Heart left ventricle (tissue), 16 donors: ENCODE data around the gene KCNIP3. TPM values are rescaled to one million over a fixed set of nuclear protein-coding genes. Genes with fewer than 3 reads are reported as not detected.
A peak's percentile ranks its signal among the peaks of the same experiment; 100 is the strongest.

ENCODE experiments used
- ATAC-seq, 4 donors: fragments of 200-7000 bp; cut with Tn5 transposase; one replicate each; pipeline ENCODE4 v1.9.1; 2020 to 2022; ENCODE audit warnings: moderate library complexity in 4 of 4, mild to moderate bottlenecking in 3 of 4, moderate number of reproducible peaks in 1 of 4
- DNase-seq, 5 donors: peaks; one replicate each; pipeline ENCODE4 v3.0.0-alpha.2; 2020
- H3K27ac ChIP-seq, 12 donors: fragments of 200-600 bp; sonication (generic) in 4 of 12; one replicate each; pipeline versions ENCODE4 v1.5.0 to v1.8.0; 2016 to 2022; ENCODE audit warnings: mild to moderate bottlenecking in 2 of 12
- H3K27me3 ChIP-seq, 9 donors: fragments of 200-600 bp; sonication (generic) in 2 of 9; one replicate each; pipeline versions ENCODE4 v1.5.1 to v1.8.0; 2016 to 2022; ENCODE audit warnings: mild to moderate bottlenecking in 3 of 9
- H3K36me3 ChIP-seq, 9 donors: fragments of 200-600 bp; sonication (generic) in 2 of 9; one replicate each; pipeline versions ENCODE4 v1.5.0 to v1.8.0; 2018 to 2022; ENCODE audit warnings: mild to moderate bottlenecking in 2 of 9
- H3K4me1 ChIP-seq, 12 donors: fragments of 200-600 bp; sonication (generic) in 4 of 12; one replicate each; pipeline versions ENCODE4 v1.5.0 to v1.8.0; 2016 to 2022; ENCODE audit warnings: mild to moderate bottlenecking in 3 of 12
- H3K4me3 ChIP-seq, 12 donors: fragments of 200-600 bp; sonication (generic) in 4 of 12; one replicate each; pipeline versions ENCODE4 v1.5.0 to v1.8.0; 2017 to 2022; ENCODE audit warnings: mild to moderate bottlenecking in 9 of 12, moderate library complexity in 4 of 12
- H3K9me3 ChIP-seq, 12 donors: fragments of 200-600 bp; sonication (generic) in 4 of 12; one replicate each; pipeline versions ENCODE4 v1.5.0 to v1.8.0; 2016 to 2022; ENCODE audit warnings: mild to moderate bottlenecking in 1 of 12
- CTCF ChIP-seq, 12 donors: fragments of 200-600 bp; sonication (generic) in 4 of 12; IDR thresholded peaks; one replicate each; pipeline versions ENCODE4 v1.5.0 to v1.8.0; 2018 to 2022; ENCODE audit warnings: antibody characterized with exemption in 12 of 12, mild to moderate bottlenecking in 5 of 12
- POLR2A ChIP-seq, 2 donors: fragments of 450-650 bp; IDR thresholded peaks; one replicate each; pipeline ENCODE4 v1.6.1; 2017; ENCODE audit warnings: antibody characterized with exemption in 2 of 2, mild to moderate bottlenecking in 2 of 2, moderate library complexity in 2 of 2
- WGBS, 4 donors: extraction: QIAGEN DNeasy Blood & Tissue Kit in 2 of 4; methylation state at CpG; one replicate each; pipeline versions ENCODE4 v1.1.5 to v1.1.7; 2013 to 2018; 5-methylcytosine and 5-hydroxymethylcytosine counted together
- intact Hi-C, 10 donors: fragments of 100-400 bp; cut with DNase I; formaldehyde crosslinking; loops; one replicate each; pipeline versions ENCODE4 v1.11.1 to v1.14.2; 2022
- long read RNA-seq, 3 donors: library from polyadenylated mRNA; unstranded; transcript quantifications; one replicate each; pipeline ENCODE4 v2.0.0, GENCODE V29; 2020 to 2021
- polyA plus RNA-seq, 2 donors: library from polyadenylated mRNA; stranded (reverse); fragments of 200-250 nt; gene quantifications; one replicate each; pipeline ENCODE4 v1.2.3, GENCODE V29; 2013
- total RNA-seq, 9 donors: library from RNA; depleted of rRNA in 2 of 9; stranded (reverse); fragments of >200 nt in 2 of 9; fragmentation: NEBNext Ultra II Directional in 3 of 9; extraction: Animal tissue kit (Norgen Biotek cat#: 25700) in 3 of 9; gene quantifications; one replicate each; pipeline versions ENCODE4 v1.1.0 to v1.2.4, GENCODE V29; 2016 to 2023
- donor health status: ischemic (EF 13 %, LVEDD 7.1; RV severe dilation, severe dysfunction).
- donor health status: healthy with polysubstance abuse.
- donor health status: DM: no; HTN: yes; CAD: no.
- donor health status: DM: no; HTN: no; CAD: no.
- donor health status: ischemic (EF 25% LVEDD 6.9; RV normal size, moderate dysfunction).
- donor health status: ischemic (EF 25% LVEDD 5.7; RV mildly dilated, moderate dysfunction).
- donor health status: healthy.
- donor health status: DM: yes; HTN: yes; CAD: no.
- donor health status: ischemic (EF 35%, LVEDD 5.7; RV mildly dilated, moderate dysfunction).
- donor health status: nonischemic (EF 11% LVEDD 7.7; RV severe dilation, severe dysfunction).
- donor health status: DM: yes; HTN: yes; CAD: no.
- donor health status: PGD.
- donor health status: ischemic (EF 29% LVEDD 5.4; RV normal size, mild dysfunction).
- donor health status: nonischemic (EF 23%, LVEDD 6.1; RV moderate dilation, normal function).

Gene KCNIP3
- total RNA-seq = 1 to 10 TPM; 2.7 to 8.3 (median 4.0) TPM
- polyA plus RNA-seq = 1 to 10 TPM; 2.7 to 4.3 TPM
- long read RNA-seq, donor 1, partial matches to known transcripts = 0 of 4 reads
- long read RNA-seq, donor 1, other reads (novel, unspliced or antisense) = 3 of 4 reads
- long read RNA-seq, donor 2, partial matches to known transcripts = 0 of 2 reads
- long read RNA-seq, donor 2, other reads (novel, unspliced or antisense) = 2 of 2 reads
- long read RNA-seq, donor 3, partial matches to known transcripts = 0 of 10 reads
- long read RNA-seq, donor 3, other reads (novel, unspliced or antisense) = 6 of 10 reads

GRCh38 chr2:95296880-95297487 lies at the start of gene KCNIP3:
KCNIP3 (plus strand) TSS chr2:95297347; CDS start chr2:95297439, 92 bp downstream.
- Histone ChIP-seq H3K36me3 (no peaks in the 10 kb centered on the region), H3K9me3 (peaks cover 0 to 6% (median 0%) of the 10 kb centered on the region in 12 donors), H3K27ac (no peak within 1 kb of the TSS), H3K4me3 (peak within 1 kb of the TSS in 7 of 12 donors; percentile 3 to 41 (median 17)), H3K4me1 (no peaks in the 10 kb centered on the region), H3K27me3 (peaks cover 0 to 35% (median 3%) of the 10 kb centered on the region in 9 donors)
- TF ChIP-seq CTCF (IDR thresholded peaks at IDR 0.05) (no peak), POLR2A (IDR thresholded peaks at IDR 0.05) (no peak)
- 2 to 8% (median 4%) methylated on average over 13 of the region's 13 CpGs for WGBS, 4 donors
- ATAC-seq = peak in 1 of 4 donors; percentile 36
- no peak for DNase-seq
- intact Hi-C loops = no loop called here

- no peak for TF ChIP-seq CTCF (IDR thresholded peaks at IDR 0.05)
- TF ChIP-seq POLR2A (IDR thresholded peaks at IDR 0.05) = no peak
Measured at GRCh38 chr2:95258271-95258670, 38.9 kb upstream of the KCNIP3 start.

GRCh38 chr2:95260028-95261023 lies 36.8 kb upstream of the KCNIP3 start:
- intact Hi-C loops = no loop called here
- Histone ChIP-seq H3K4me3 (no peak overlapping the region), H3K27me3 (no peaks in the 10 kb centered on the region), H3K9me3 (peaks cover 0 to 13% (median 0%) of the 10 kb centered on the region in 12 donors), H3K27ac (no peak overlapping the region), H3K36me3 (no peaks in the 10 kb centered on the region), H3K4me1 (peaks cover 0 to 2% (median 0%) of the 10 kb centered on the region in 12 donors)
- TF ChIP-seq POLR2A (IDR thresholded peaks at IDR 0.05) = no peak
- no peak for TF ChIP-seq CTCF (IDR thresholded peaks at IDR 0.05)
- 84 to 89% (median 86%) methylated on average over 8 of the region's 8 CpGs for WGBS, 4 donors
- peak in 1 of 4 donors; percentile 62 for ATAC-seq
- DNase-seq = no peak

More at GRCh38 chr2:95258271-95258670, 38.9 kb upstream of the KCNIP3 start:
- no peak for DNase-seq
- Histone ChIP-seq H3K27ac (no peak overlapping the region), H3K4me1 (no peaks in the 10 kb centered on the region), H3K27me3 (no peaks in the 10 kb centered on the region), H3K9me3 (peaks cover 0 to 15% (median 2%) of the 10 kb centered on the region in 12 donors), H3K36me3 (no peaks in the 10 kb centered on the region), H3K4me3 (no peak overlapping the region)
- no peak for ATAC-seq
- intact Hi-C loops = no loop called here
- WGBS, 4 donors = 77 to 85% (median 82%) methylated on average over 2 of the region's 2 CpGs
